ENCODE data around the gene NEK4. TPM values are rescaled to one million over a fixed set of nuclear protein-coding genes. Genes with fewer than 3 reads are reported as not detected.

The NEK4 gene
- total and polyA plus RNA-seq, 2 donors (not counting 1 experiment from before 2014, with no cell fraction given), result 9.0 to 33.8 TPM

GRCh38 chr3:52752045-52752660 lies 18.6 kb downstream of the NEK4 start:
- no peaks in the 10 kb centered on the region for H3K4me1 Mint-ChIP-seq
- Histone ChIP-seq H3K79me2 (ENCODE audit: control insufficient read depth, insufficient read depth, low read length) (no peaks in the 10 kb centered on the region), H3K27me3 (replicated peaks in 1 of 4; ENCODE audit: control extremely low read depth in 1 of 4, control insufficient read depth in 3 of 4, insufficient read depth in 4 of 4, low read length in 3 of 4) (no peaks in the 10 kb centered on the region), H3K36me3 (replicated peaks in 1 of 2; ENCODE audit: control extremely low read depth in 1 of 2, control insufficient read depth in 1 of 2, extremely low read depth in 1 of 2, insufficient read depth in 2 of 2, low read length in 1 of 2) (peaks cover 0 to 34% of the 10 kb centered on the region in 2 experiments), H3K4me1 (ENCODE audit: control insufficient read depth in 2 of 2, insufficient read depth in 2 of 2, low read length in 2 of 2) (no peaks in the 10 kb centered on the region), H2AFZ (ENCODE audit: insufficient read depth, low read depth, low read length, poor library complexity, severe bottlenecking) (no peak overlapping the region), H3K27ac (ENCODE audit: low read length in 2 of 2) (no peak overlapping the region), H3K9ac (ENCODE audit: low read length) (no peak overlapping the region), H3K4me2 (replicated peaks; ENCODE audit: low read depth, low read length, poor library complexity, severe bottlenecking) (no peak overlapping the region), H4K20me1 (ENCODE audit: control insufficient read depth, insufficient read depth, low read length, poor library complexity, severe bottlenecking) (no peaks in the 10 kb centered on the region), H3K4me3 (ENCODE audit: control extremely low read depth in 1 of 5, extremely low read depth in 1 of 5, insufficient read depth in 1 of 5, low read depth in 2 of 5, low read length in 4 of 5) (no peak overlapping the region), H3K9me3 (ENCODE audit: control extremely low read depth in 1 of 3, control insufficient read depth in 2 of 3, insufficient read depth in 1 of 3, low read length in 2 of 3) (no peaks in the 10 kb centered on the region)
- TF ChIP-seq EZH2 (IDR thresholded peaks at IDR 0.05; ENCODE audit: borderline replicate concordance, insufficient read depth, low read depth, low read length, poor library complexity, severe bottlenecking) (no peak), CTCF (IDR thresholded peaks at IDR 0.05) (no peak)
- ATAC-seq (ENCODE audit: low read depth) (no peak), DNase-seq (no peak)
- ChIA-PET POLR2A (interaction anchor here (0.6 kb wide), 1 partner anchor 207 kb away, joined by 3 read pairs; no protein-coding TSS in a partner anchor), CTCF (no interaction called here)
- H3K27me3 Mint-ChIP-seq, result no peaks in the 10 kb centered on the region
- intact Hi-C loops (cut with micrococcal nuclease), result no loop called here
- WGBS (ENCODE audit: insufficient coverage), result no CpG with 5 or more reads among the region's 3 CpGs
- no peak overlapping the region for H3K27ac Mint-ChIP-seq
- H3K4me3 Mint-ChIP-seq, result no peak overlapping the region
- H3K9me3 Mint-ChIP-seq (ENCODE audit: insufficient read depth), result no peaks in the 10 kb centered on the region

- Histone ChIP-seq H3K4me2 (replicated peaks; ENCODE audit: low read depth, low read length, poor library complexity, severe bottlenecking) (no peak overlapping the region), H3K79me2 (ENCODE audit: control insufficient read depth, insufficient read depth, low read length) (no peaks in the 10 kb centered on the region), H2AFZ (ENCODE audit: insufficient read depth, low read depth, low read length, poor library complexity, severe bottlenecking) (no peak overlapping the region), H3K9me3 (ENCODE audit: control extremely low read depth in 1 of 3, control insufficient read depth in 2 of 3, insufficient read depth in 1 of 3, low read length in 2 of 3) (no peaks in the 10 kb centered on the region), H3K27me3 (replicated peaks in 1 of 4; ENCODE audit: control extremely low read depth in 1 of 4, control insufficient read depth in 3 of 4, insufficient read depth in 4 of 4, low read length in 3 of 4) (no peaks in the 10 kb centered on the region), H3K4me1 (ENCODE audit: control insufficient read depth in 2 of 2, insufficient read depth in 2 of 2, low read length in 2 of 2) (no peaks in the 10 kb centered on the region), H3K9ac (ENCODE audit: low read length) (no peak overlapping the region), H3K4me3 (ENCODE audit: control extremely low read depth in 1 of 5, extremely low read depth in 1 of 5, insufficient read depth in 1 of 5, low read depth in 2 of 5, low read length in 4 of 5) (no peak overlapping the region), H3K27ac (ENCODE audit: low read length in 2 of 2) (no peak overlapping the region), H3K36me3 (replicated peaks in 1 of 2; ENCODE audit: control extremely low read depth in 1 of 2, control insufficient read depth in 1 of 2, extremely low read depth in 1 of 2, insufficient read depth in 2 of 2, low read length in 1 of 2) (peaks cover 8 to 45% of the 10 kb centered on the region in 2 experiments), H4K20me1 (ENCODE audit: control insufficient read depth, insufficient read depth, low read length, poor library complexity, severe bottlenecking) (no peaks in the 10 kb centered on the region)
- no peaks in the 10 kb centered on the region for H3K9me3 Mint-ChIP-seq (ENCODE audit: insufficient read depth)
- no peaks in the 10 kb centered on the region for H3K4me1 Mint-ChIP-seq
- CTCF ChIA-PET, result interaction anchor here (1.0 to 3.2 kb wide), 7 partner anchors 15 to 329 kb away, joined by 3 to 18 read pairs (median 6); no protein-coding TSS in a partner anchor
- POLR2A ChIA-PET, result no interaction called here
- no peaks in the 10 kb centered on the region for H3K27me3 Mint-ChIP-seq
- whole genome bisulfite sequencing (ENCODE audit: insufficient coverage), result no CpG with 5 or more reads among the region's 2 CpGs
- H3K27ac Mint-ChIP-seq, result no peak overlapping the region
- no peak for TF ChIP-seq CTCF (IDR thresholded peaks at IDR 0.05)
- no peak for TF ChIP-seq EZH2 (IDR thresholded peaks at IDR 0.05; ENCODE audit: borderline replicate concordance, insufficient read depth, low read depth, low read length, poor library complexity, severe bottlenecking)
- intact Hi-C loops (cut with micrococcal nuclease), result no loop called here
- ATAC-seq (ENCODE audit: low read depth), result no peak
- no peak for DNase-seq
- H3K4me3 Mint-ChIP-seq, result no peak overlapping the region
These were observed 27.0 kb downstream of the NEK4 start for GRCh38 chr3:52743721-52744120.

Data from B cell (primary cell).